Esophagus muscularis mucosa (tissue), 4 donors: ENCODE data around the gene RHOU.

ENCODE experiments used
- CTCF ChIP-seq, 3 experiments: fragments of 200-600 bp in 2 of 3; fragments of 450-650 bp in 1 of 3; sonication (generic) in 2 of 3; IDR thresholded peaks; one replicate each; pipeline ENCODE4 v1.5.1; 2017 to 2019; ENCODE audit warnings: antibody characterized with exemption in 3 of 3, mild to moderate bottlenecking in 2 of 3, moderate library complexity in 1 of 3
- EP300 ChIP-seq: sonication (generic); formaldehyde crosslinking; IDR thresholded peaks from one replicate; pipeline ENCODE4 v1.6.1; 2017; ENCODE audit warnings: antibody characterized with exemption
- POLR2A ChIP-seq: fragments of 450-650 bp; IDR thresholded peaks from one replicate; pipeline ENCODE4 v1.6.1; 2017; ENCODE audit warnings: antibody characterized with exemption, moderate library complexity, mild to moderate bottlenecking, low read depth

GRCh38 chr1:228744918-228745317, 9.6 kb downstream of the RHOU start:
- TF ChIP-seq CTCF (IDR thresholded peaks at IDR 0.05) = no peak
- TF ChIP-seq EP300 = no peak
- no peak for TF ChIP-seq POLR2A
